ENCODE results near the gene FAM13A. TPM values are rescaled to one million over a fixed set of nuclear protein-coding genes. Genes with fewer than 3 reads are reported as not detected.

Gene FAM13A
- total and polyA plus RNA-seq, 10 of the 15 experiments (the other 5 are each of a cell fraction or from before 2014, with no cell fraction given), result 0.05 to 1.8 (median 0.27) TPM; not detected in 1

DNA sequence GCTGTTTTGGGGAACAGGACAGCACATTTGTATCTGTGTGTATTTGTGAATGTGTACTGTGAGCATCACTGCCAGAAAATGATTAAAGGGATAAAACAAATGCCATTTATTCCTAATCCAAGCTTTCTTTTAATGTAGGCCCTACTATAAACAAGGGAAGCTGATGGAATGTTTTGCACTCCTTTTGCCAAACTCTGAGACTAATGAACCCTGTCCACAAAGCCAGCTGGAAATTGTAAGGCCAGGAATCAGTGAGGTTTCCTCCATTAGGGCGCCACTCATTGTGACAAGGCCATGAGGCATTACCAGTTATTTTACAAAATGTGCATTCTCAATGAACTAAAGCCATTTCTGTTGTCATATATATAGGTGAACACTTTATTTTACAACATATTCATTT is 196.4 kb downstream of the FAM13A start:
- H3K9ac ChIP-seq (ENCODE audit: control insufficient read depth, insufficient read depth, low read length), result no peak overlapping the region
- DNase-seq (ENCODE audit: low read depth, low spot score), result no peak
- H4K20me1 ChIP-seq (ENCODE audit: control insufficient read depth, insufficient read depth), result no peaks in the 10 kb centered on the region
- H3K4me2 ChIP-seq (ENCODE audit: control insufficient read depth, insufficient read depth), result no peak overlapping the region
- FAIRE-seq, result no peak
- no peaks in the 10 kb centered on the region for H3K27me3 ChIP-seq (replicated peaks in 1 of 2; ENCODE audit: control insufficient read depth in 2 of 2, insufficient read depth in 2 of 2, low read length in 1 of 2)
- ChIA-PET POLR2A (interaction anchor here (0.7 kb wide), 1 partner anchor 10 kb away, joined by 6 read pairs; no protein-coding TSS in a partner anchor), CTCF (interaction anchor here (0.9 to 1.9 kb wide), 3 partner anchors 162 to 321 kb away, joined by 3 to 5 read pairs (median 3); no protein-coding TSS in a partner anchor), RAD21 (ENCODE audit: unreplicated experiment) (interaction anchor here (1.0 kb wide), 1 partner anchor 163 kb away, joined by 3 read pairs; no protein-coding TSS in a partner anchor), SMC1A (ENCODE audit: uncharacterized antibody, unreplicated experiment) (interaction anchor here (1.3 to 3.6 kb wide), 5 partner anchors 10 to 42 kb away, joined by 3 to 16 read pairs (median 3); no protein-coding TSS in a partner anchor)
- no peak for TF ChIP-seq HCFC1 (IDR thresholded peaks at IDR 0.05; ENCODE audit: low read length)
- TF ChIP-seq ZNF24 (IDR thresholded peaks at IDR 0.05), result no peak
- no peak for TF ChIP-seq HDAC6 (IDR thresholded peaks at IDR 0.05; ENCODE audit: unreplicated experiment)
- TF ChIP-seq HSF1 (IDR thresholded peaks at IDR 0.05; ENCODE audit: low read depth, low read length), result no peak
- no peak for TF ChIP-seq HDAC2 (IDR thresholded peaks at IDR 0.05)
- TF ChIP-seq, protein P1, sequence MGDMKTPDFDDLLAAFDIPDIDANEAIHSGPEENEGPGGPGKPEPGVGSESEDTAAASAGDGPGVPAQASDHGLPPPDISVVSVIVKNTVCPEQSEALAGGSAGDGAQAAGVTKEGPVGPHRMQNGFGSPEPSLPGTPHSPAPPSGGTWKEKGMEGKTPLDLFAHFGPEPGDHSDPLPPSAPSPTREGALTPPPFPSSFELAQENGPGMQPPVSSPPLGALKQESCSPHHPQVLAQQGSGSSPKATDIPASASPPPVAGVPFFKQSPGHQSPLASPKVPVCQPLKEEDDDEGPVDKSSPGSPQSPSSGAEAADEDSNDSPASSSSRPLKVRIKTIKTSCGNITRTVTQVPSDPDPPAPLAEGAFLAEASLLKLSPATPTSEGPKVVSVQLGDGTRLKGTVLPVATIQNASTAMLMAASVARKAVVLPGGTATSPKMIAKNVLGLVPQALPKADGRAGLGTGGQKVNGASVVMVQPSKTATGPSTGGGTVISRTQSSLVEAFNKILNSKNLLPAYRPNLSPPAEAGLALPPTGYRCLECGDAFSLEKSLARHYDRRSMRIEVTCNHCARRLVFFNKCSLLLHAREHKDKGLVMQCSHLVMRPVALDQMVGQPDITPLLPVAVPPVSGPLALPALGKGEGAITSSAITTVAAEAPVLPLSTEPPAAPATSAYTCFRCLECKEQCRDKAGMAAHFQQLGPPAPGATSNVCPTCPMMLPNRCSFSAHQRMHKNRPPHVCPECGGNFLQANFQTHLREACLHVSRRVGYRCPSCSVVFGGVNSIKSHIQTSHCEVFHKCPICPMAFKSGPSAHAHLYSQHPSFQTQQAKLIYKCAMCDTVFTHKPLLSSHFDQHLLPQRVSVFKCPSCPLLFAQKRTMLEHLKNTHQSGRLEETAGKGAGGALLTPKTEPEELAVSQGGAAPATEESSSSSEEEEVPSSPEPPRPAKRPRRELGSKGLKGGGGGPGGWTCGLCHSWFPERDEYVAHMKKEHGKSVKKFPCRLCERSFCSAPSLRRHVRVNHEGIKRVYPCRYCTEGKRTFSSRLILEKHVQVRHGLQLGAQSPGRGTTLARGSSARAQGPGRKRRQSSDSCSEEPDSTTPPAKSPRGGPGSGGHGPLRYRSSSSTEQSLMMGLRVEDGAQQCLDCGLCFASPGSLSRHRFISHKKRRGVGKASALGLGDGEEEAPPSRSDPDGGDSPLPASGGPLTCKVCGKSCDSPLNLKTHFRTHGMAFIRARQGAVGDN (IDR thresholded peaks at IDR 0.05), result no peak
- BruUV-seq (replicated peaks), result no TSS peak
- H3K4me3 ChIP-seq, result no peak overlapping the region
- H3K9me3 ChIP-seq (replicated peaks; ENCODE audit: control insufficient read depth, insufficient read depth, low read length), result no peaks in the 10 kb centered on the region
- peaks cover 6% of the 10 kb centered on the region; the same call in 1 of the 2 replicates for H3K4me1 ChIP-seq (ENCODE audit: control insufficient read depth, insufficient read depth, low read length)
- H3K27ac ChIP-seq (ENCODE audit: control insufficient read depth, insufficient read depth), result no peak overlapping the region
- H2AFZ ChIP-seq (ENCODE audit: control insufficient read depth, low read depth, low read length), result no peak overlapping the region
- intact Hi-C loops (cut with micrococcal nuclease; ENCODE audit: unreplicated experiment), result no loop called here
- no peak for ATAC-seq
- no peaks in the 10 kb centered on the region for H3K79me2 ChIP-seq (ENCODE audit: control insufficient read depth, insufficient read depth, low read length)
- in situ Hi-C loops (cut with MboI), result no loop called here
- no peaks in the 10 kb centered on the region for H3K36me3 ChIP-seq (ENCODE audit: control insufficient read depth in 2 of 2, insufficient read depth in 2 of 2, low read length in 1 of 2)
- 26% methylated on average over 1 of the region's 1 CpG for WGBS (ENCODE audit: insufficient coverage, insufficient replicate concordance, low lambda C conversion rate, missing lambda C conversion rate)

All from GM12878 (cell line).